Astrocyte of the hippocampus (primary cell): ENCODE results near the gene JHY.
A peak's percentile ranks its signal among the peaks of the same experiment; 100 is the strongest.

Source experiments
- DNase-seq: peaks from one replicate; pipeline ENCODE4 v3.0.0; 2011; ENCODE audit warnings: low read depth, low spot score

JHY gene

GRCh38 chr11:122871302-122871701, 11.3 kb upstream of the JHY start:
- DNase-seq: no peak

- no peak for DNase-seq
These were observed 10.5 kb upstream of the JHY start for GRCh38 chr11:122872046-122872445.

GRCh38 chr11:122874991-122875390, 7.6 kb upstream of the JHY start:
- DNase-seq: no peak

GRCh38 chr11:122877732-122878131, 4.8 kb upstream of the JHY start:
- no peak for DNase-seq

GRCh38 chr11:122879785-122880184, 2.8 kb upstream of the JHY start:
- DNase-seq: no peak

- peak; percentile 82 for DNase-seq
These were observed 492 bp downstream of the JHY start for GRCh38 chr11:122882857-122883645.

GRCh38 chr11:122883646-122883979, 1.1 kb downstream of the JHY start:
- DNase-seq: no peak

GRCh38 chr11:122888162-122888561, 5.6 kb downstream of the JHY start:
- DNase-seq: no peak

- DNase-seq: peak; percentile 15
These were observed 10.6 kb downstream of the JHY start for GRCh38 chr11:122893131-122893530.

GRCh38 chr11:122895563-122895962, 13.0 kb downstream of the JHY start:
- DNase-seq: peak; percentile 47

GRCh38 chr11:122897606-122898210, 15.1 kb downstream of the JHY start:
- DNase-seq: peak; percentile 10

- no peak for DNase-seq
These were observed 16.2 kb downstream of the JHY start for GRCh38 chr11:122898799-122899198.

- no peak for DNase-seq
These were observed 18.1 kb downstream of the JHY start for GRCh38 chr11:122900587-122901202.

GRCh38 chr11:122902951-122903350, 20.4 kb downstream of the JHY start:
- DNase-seq: no peak

GRCh38 chr11:122910775-122911174, 28.2 kb downstream of the JHY start:
- DNase-seq: peak; percentile 61

- peak; percentile 81 for DNase-seq
These were observed 34.8 kb downstream of the JHY start for GRCh38 chr11:122917311-122917710.

- no peak for DNase-seq
These were observed 36.2 kb downstream of the JHY start for GRCh38 chr11:122918734-122919133.

GRCh38 chr11:122920579-122920978, 38.0 kb downstream of the JHY start:
- DNase-seq: peak; percentile 31

- DNase-seq: no peak
These were observed 40.3 kb downstream of the JHY start for GRCh38 chr11:122922893-122923292.

GRCh38 chr11:122923302-122923701, 40.7 kb downstream of the JHY start:
- DNase-seq: no peak

- no peak for DNase-seq
These were observed 49.0 kb downstream of the JHY start for GRCh38 chr11:122931510-122931909.

- no peak for DNase-seq
These were observed 50.9 kb downstream of the JHY start for GRCh38 chr11:122933416-122933815.

GRCh38 chr11:122937983-122938382, 55.4 kb downstream of the JHY start:
- DNase-seq: no peak
